Measurements from ENCODE around the gene CMBL.

GRCh38 chr5:10306806-10307205, 896 bp downstream of the CMBL start:
- TF ChIP-seq CTCF (IDR thresholded peaks at IDR 0.05 in 8 of 11, conservative IDR thresholded peaks at IDR 0.05 in 3 of 11) (no peak), POLR2A (IDR thresholded peaks at IDR 0.05) (no peak), POLR2AphosphoS5 (IDR thresholded peaks at IDR 0.05) (no peak)

Data from spleen (tissue), 7 donors.